Embryonic facial prominence (tissue), 1 donor: ENCODE measurements around the gene SEPTIN1.
"Not testable (repeated sequence)": the region's sequence is repeated elsewhere in the genome, so short reads cannot be mapped to it uniquely, and the experiment has no call there.

ENCODE experiments used
- DNase-seq: peaks from one replicate; pipeline ENCODE4 v3.0.0-alpha.2; 2016; ENCODE audit errors: extremely low spot score

SEPTIN1 gene

GRCh38 chr16:30401768-30402425 lies 19.5 kb upstream of the SEPTIN1 start:
- DNase-seq: no peak

GRCh38 chr16:30399435-30400186 lies 17.2 kb upstream of the SEPTIN1 start:
- no peak for DNase-seq

- DNase-seq: no peak
Observed at GRCh38 chr16:30398661-30399434, 16.5 kb upstream of the SEPTIN1 start.

- DNase-seq: no peak
Observed at GRCh38 chr16:30397776-30398660, 15.7 kb upstream of the SEPTIN1 start.

- DNase-seq: no peak
Observed at GRCh38 chr16:30397056-30397455, 14.7 kb upstream of the SEPTIN1 start.

- not testable (repeated sequence) for DNase-seq
Observed at GRCh38 chr16:30396627-30397026, 14.3 kb upstream of the SEPTIN1 start.

GRCh38 chr16:30395992-30396585 lies 13.7 kb upstream of the SEPTIN1 start:
- no peak for DNase-seq

GRCh38 chr16:30395155-30395991 lies 13.0 kb upstream of the SEPTIN1 start, which contains the start of gene ZNF48:
TSS of gene ZNF48 (plus strand) at chr16:30395420. CDS start at chr16:30395795, 375 bp downstream.
- peak; percentile 84 for DNase-seq

GRCh38 chr16:30394592-30395154 lies 12.3 kb upstream of the SEPTIN1 start:
- DNase-seq: no peak

GRCh38 chr16:30383521-30383920 lies 1.2 kb upstream of the SEPTIN1 start:
- no peak for DNase-seq

GRCh38 chr16:30381291-30382041 lies 895 bp downstream of the SEPTIN1 start:
- no peak for DNase-seq

- no peak for DNase-seq
Observed at GRCh38 chr16:30380803-30381208, 1.6 kb downstream of the SEPTIN1 start.

- DNase-seq: no peak
Observed at GRCh38 chr16:30380072-30380802, 2.1 kb downstream of the SEPTIN1 start.

- no peak for DNase-seq
Observed at GRCh38 chr16:30379158-30379783, 3.1 kb downstream of the SEPTIN1 start.

- peak; percentile 92 for DNase-seq
Observed at GRCh38 chr16:30378236-30379157, 3.9 kb downstream of the SEPTIN1 start.

- peak; percentile 94 for DNase-seq
Observed at GRCh38 chr16:30377812-30378235, 4.5 kb downstream of the SEPTIN1 start.
